Psoas muscle (tissue), 8 donors: ENCODE measurements around the gene LYG1. TPM values are rescaled to one million over a fixed set of nuclear protein-coding genes. Genes with fewer than 3 reads are reported as not detected.

Experiments
- ATAC-seq, 4 donors: fragments of 200-7000 bp; cut with Tn5 transposase; one replicate each; pipeline ENCODE4 v1.9.1; 2020; ENCODE audit warnings: moderate library complexity in 3 of 4, mild to moderate bottlenecking in 2 of 4
- DNase-seq, 2 donors: peaks; one replicate each; pipeline ENCODE4 v3.0.0-alpha.2; 2020
- H3K27ac ChIP-seq: fragments of 200-600 bp; one replicate; pipeline ENCODE4 v1.8.0; 2022
- H3K27me3 ChIP-seq, 3 donors: fragments of 200-600 bp in 1 of 3; one replicate each; pipeline versions ENCODE4 v1.6.1 to v1.8.0; 2013 to 2022; ENCODE audit warnings: low read length in 2 of 3, mild to moderate bottlenecking in 2 of 3, moderate library complexity in 1 of 3; ENCODE audit not compliant: insufficient read depth in 3 of 3
- H3K36me3 ChIP-seq, 2 donors: fragments of 200-600 bp in 1 of 2; one replicate each; pipeline versions ENCODE4 v1.6.1 to v1.8.0; 2013 to 2022; ENCODE audit warnings: low read depth in 1 of 2, mild to moderate bottlenecking in 1 of 2, moderate library complexity in 1 of 2; ENCODE audit not compliant: insufficient read depth in 1 of 2
- H3K4me1 ChIP-seq: fragments of 200-600 bp; one replicate; pipeline ENCODE4 v1.8.0; 2022
- H3K4me3 ChIP-seq: fragments of 200-600 bp; one replicate; pipeline ENCODE4 v1.8.0; 2022; ENCODE audit warnings: mild to moderate bottlenecking
- H3K9me3 ChIP-seq: fragments of 200-600 bp; one replicate; pipeline ENCODE4 v1.8.0; 2022
- WGBS, 3 donors: extraction: QIAGEN DNeasy Blood & Tissue Kit; methylation state at CpG; one replicate each; pipeline versions ENCODE4 v1.1.6 to v1.1.7; 2013; 5-methylcytosine and 5-hydroxymethylcytosine counted together
- intact Hi-C, 2 donors: fragments of 100-400 bp; cut with DNase I; formaldehyde crosslinking; loops; one replicate each; pipeline versions ENCODE4 v1.11.0 to v1.14.2; 2022
- polyA plus RNA-seq, 3 donors: library from polyadenylated mRNA; stranded (reverse); fragments of 200-250 nt; gene quantifications; one replicate each; pipeline ENCODE4 v1.2.3, GENCODE V29; 2013
- total RNA-seq, 4 donors: library from RNA; stranded (reverse); fragmentation: NEBNext Ultra II Directional in 2 of 4; extraction: Animal tissue kit (Norgen Biotek cat#: 25700) in 2 of 4; gene quantifications; one replicate each; pipeline versions ENCODE4 v1.2.1 to v1.2.4, GENCODE V29; 2021 to 2023
- TF ChIP-seq, protein P1 (sequence below): fragments of 200-600 bp; IDR thresholded peaks from one replicate; pipeline ENCODE4 v1.8.0; 2022; ENCODE audit warnings: antibody characterized with exemption
- donor health status: healthy with polysubstance abuse.
- donor health status: DM: no; HTN: no; CAD: no; lungs with moderate emphysema.
- donor health status: Bipolar disorder and iron deficiency.
- donor health status: healthy.
- donor health status: DM: yes; HTN: yes; CAD: no.
- donor health status: DM: no; HTN: no; CAD: no.
- donor health status: DM: no; HTN: no; CAD: no.
- donor health status: DM: yes; HTN: yes; CAD: no.

The LYG1 gene
- total and polyA plus RNA-seq, 7 donors, result 0.39 to 3.0 (median 1.0) TPM

DNA sequence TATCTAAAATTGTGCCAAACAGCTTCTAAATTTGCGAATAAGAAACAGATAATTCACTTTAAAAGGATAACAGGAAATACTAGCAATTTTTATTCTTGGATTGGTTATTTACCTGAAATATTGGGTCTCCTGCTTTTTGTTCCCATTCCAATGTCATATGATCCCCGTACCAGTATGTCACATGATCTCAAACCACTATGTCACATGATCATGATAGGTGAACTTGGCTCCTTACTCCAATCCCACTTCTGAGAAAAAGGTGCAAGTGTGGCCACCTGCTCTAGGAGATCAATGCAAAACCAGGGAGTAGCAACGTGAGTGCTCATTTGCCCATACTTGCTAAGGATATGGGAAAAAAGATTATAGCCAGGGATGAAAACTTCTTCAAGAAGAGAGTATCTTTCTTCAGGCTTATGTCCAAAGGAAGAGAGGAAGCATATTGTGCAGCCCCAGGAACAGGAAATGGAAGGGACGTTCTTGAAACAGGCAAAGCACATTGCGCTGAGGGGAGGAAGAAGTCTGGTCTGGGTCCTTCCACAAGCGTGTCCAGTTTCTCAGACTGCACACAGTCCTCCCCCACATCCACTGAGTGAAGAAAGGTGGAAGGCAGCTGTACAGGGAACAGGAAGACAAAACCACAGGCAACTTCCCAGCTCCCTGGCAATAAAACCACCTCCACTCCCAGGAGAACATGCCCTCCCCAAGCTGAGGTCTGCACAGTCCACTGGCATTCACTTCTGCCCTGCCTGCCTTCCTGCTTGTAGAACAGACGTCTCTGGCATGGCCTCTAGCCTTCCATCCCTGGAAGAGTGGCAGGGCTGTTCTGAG is 45.3 kb downstream of the LYG1 start, which contains the start of gene LYG2:
Gene LYG2, minus strand, starts transcription at position 176 of the 828 bp plus-strand sequence. CDS start 1,406 bp downstream, outside the sequence.
- Histone ChIP-seq H3K27me3 (no peaks in the 10 kb centered on the region), H3K4me3 (no peak within 1 kb of the TSS), H3K9me3 (no peaks in the 10 kb centered on the region), H3K36me3 (no peaks in the 10 kb centered on the region), H3K27ac (no peak within 1 kb of the TSS), H3K4me1 (no peaks in the 10 kb centered on the region)
- intact Hi-C loops, result no loop called here
- TF ChIP-seq, protein P1, sequence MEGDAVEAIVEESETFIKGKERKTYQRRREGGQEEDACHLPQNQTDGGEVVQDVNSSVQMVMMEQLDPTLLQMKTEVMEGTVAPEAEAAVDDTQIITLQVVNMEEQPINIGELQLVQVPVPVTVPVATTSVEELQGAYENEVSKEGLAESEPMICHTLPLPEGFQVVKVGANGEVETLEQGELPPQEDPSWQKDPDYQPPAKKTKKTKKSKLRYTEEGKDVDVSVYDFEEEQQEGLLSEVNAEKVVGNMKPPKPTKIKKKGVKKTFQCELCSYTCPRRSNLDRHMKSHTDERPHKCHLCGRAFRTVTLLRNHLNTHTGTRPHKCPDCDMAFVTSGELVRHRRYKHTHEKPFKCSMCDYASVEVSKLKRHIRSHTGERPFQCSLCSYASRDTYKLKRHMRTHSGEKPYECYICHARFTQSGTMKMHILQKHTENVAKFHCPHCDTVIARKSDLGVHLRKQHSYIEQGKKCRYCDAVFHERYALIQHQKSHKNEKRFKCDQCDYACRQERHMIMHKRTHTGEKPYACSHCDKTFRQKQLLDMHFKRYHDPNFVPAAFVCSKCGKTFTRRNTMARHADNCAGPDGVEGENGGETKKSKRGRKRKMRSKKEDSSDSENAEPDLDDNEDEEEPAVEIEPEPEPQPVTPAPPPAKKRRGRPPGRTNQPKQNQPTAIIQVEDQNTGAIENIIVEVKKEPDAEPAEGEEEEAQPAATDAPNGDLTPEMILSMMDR, result no peak
- 77 to 81% (median 78%) methylated on average over 7 of the region's 7 CpGs for WGBS, 3 donors
- ATAC-seq (no peak), DNase-seq (no peak)

DNA sequence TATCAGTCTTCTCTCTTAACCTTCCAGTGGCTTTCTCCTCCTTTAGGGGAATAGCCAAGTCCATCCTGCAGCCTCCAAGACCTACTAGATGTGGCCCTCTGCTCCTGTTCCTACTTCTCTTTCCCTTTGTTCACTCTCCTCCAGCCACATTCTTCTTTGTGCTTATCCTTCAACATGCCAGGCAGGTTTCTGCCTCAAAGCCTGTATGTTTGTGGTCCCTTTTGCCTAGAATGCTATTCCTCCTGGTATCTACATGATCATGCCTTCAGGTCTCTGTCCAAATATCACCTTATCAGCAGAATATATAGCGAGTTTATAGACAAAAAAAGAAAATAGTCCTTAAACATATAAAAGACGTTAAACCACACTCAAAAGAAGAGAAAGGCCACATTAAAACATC is 51.0 kb downstream of the LYG1 start:
- no peaks in the 10 kb centered on the region for H3K27me3 ChIP-seq
- no peak overlapping the region for H3K27ac ChIP-seq
- DNase-seq (no peak), ATAC-seq (no peak)
- TF ChIP-seq, protein P1, result no peak
- 90 to 92% (median 91%) methylated on average over 2 of the region's 2 CpGs for WGBS, 3 donors
- no peak overlapping the region for H3K4me3 ChIP-seq
- H3K4me1 ChIP-seq, result no peaks in the 10 kb centered on the region
- no peaks in the 10 kb centered on the region for H3K36me3 ChIP-seq
- intact Hi-C loops, result no loop called here
- no peaks in the 10 kb centered on the region for H3K9me3 ChIP-seq

DNA sequence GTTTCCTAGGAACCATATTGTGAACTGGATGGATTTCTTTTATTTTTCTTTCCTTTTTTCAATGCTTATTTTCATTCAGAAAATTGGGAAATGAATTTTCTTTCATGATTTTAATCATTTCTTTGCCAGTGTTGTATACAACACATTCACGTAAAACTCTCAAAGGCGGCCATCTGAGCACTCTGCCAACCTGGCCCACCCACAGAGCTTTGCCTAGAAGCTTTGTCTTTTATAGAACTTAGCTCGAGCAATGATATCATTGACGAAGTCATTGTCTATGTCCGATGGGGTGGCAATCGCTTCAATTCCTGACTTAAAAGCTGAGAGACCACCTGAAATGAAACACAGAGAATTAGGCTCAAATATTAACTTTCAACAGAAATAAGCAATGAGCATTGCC is 58.8 kb downstream of the LYG1 start:
- TF ChIP-seq, protein P1, result no peak
- no peak overlapping the region for H3K4me3 ChIP-seq
- ATAC-seq (no peak), DNase-seq (no peak)
- no peaks in the 10 kb centered on the region for H3K9me3 ChIP-seq
- 85 to 87% (median 86%) methylated on average over 6 of the region's 6 CpGs for WGBS, 3 donors
- intact Hi-C loops, result no loop called here
- no peak overlapping the region for H3K27ac ChIP-seq
- no peaks in the 10 kb centered on the region for H3K36me3 ChIP-seq
- no peaks in the 10 kb centered on the region for H3K4me1 ChIP-seq
- no peaks in the 10 kb centered on the region for H3K27me3 ChIP-seq

GRCh38 chr2:99240431-99240830 is 60.6 kb downstream of the LYG1 start:
- no peak overlapping the region for H3K4me3 ChIP-seq
- H3K27me3 ChIP-seq, result no peaks in the 10 kb centered on the region
- DNase-seq, result no peak
- H3K27ac ChIP-seq, result no peak overlapping the region
- H3K9me3 ChIP-seq, result no peaks in the 10 kb centered on the region
- intact Hi-C loops, result no loop called here
- H3K36me3 ChIP-seq, result no peaks in the 10 kb centered on the region
- 83 to 94% (median 92%) methylated on average over 6 of the region's 6 CpGs for WGBS, 3 donors
- TF ChIP-seq, protein P1, result no peak
- no peak for ATAC-seq
- H3K4me1 ChIP-seq, result no peaks in the 10 kb centered on the region
